ENCODE data around the gene GATAD1.
A peak's percentile ranks its signal among the peaks of the same experiment; 100 is the strongest.

Gene GATAD1

DNA sequence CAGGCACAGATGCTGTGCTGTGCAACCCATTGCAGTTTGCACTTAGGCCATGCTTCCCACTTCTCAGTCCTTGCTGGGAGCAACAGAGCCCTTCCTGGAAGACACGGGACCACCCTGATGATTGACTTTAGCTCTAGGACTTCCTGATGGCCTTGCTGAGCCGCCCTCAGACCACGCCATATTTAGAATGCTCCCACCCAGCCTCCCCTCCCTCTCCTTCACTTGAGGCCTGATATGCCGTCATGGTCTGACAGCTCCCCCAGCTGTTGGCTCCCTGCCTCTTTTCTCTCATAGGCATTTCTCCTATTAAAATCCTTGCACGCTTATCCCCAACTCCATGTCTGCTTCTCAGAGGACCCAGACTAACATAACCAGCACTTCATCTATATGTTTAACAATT is 29.4 kb upstream of the GATAD1 start:
- Histone ChIP-seq H3K27ac (no peak overlapping the region), H3K27me3 (ENCODE audit: insufficient read depth, low read depth, severe bottlenecking) (no peaks in the 10 kb centered on the region), H3K9me3 (ENCODE audit: severe bottlenecking) (no peaks in the 10 kb centered on the region), H3K36me3 (no peaks in the 10 kb centered on the region), H3K4me3 (ENCODE audit: low read depth, low read length) (no peak overlapping the region)
- TF ChIP-seq, protein P1, sequence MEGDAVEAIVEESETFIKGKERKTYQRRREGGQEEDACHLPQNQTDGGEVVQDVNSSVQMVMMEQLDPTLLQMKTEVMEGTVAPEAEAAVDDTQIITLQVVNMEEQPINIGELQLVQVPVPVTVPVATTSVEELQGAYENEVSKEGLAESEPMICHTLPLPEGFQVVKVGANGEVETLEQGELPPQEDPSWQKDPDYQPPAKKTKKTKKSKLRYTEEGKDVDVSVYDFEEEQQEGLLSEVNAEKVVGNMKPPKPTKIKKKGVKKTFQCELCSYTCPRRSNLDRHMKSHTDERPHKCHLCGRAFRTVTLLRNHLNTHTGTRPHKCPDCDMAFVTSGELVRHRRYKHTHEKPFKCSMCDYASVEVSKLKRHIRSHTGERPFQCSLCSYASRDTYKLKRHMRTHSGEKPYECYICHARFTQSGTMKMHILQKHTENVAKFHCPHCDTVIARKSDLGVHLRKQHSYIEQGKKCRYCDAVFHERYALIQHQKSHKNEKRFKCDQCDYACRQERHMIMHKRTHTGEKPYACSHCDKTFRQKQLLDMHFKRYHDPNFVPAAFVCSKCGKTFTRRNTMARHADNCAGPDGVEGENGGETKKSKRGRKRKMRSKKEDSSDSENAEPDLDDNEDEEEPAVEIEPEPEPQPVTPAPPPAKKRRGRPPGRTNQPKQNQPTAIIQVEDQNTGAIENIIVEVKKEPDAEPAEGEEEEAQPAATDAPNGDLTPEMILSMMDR (IDR thresholded peaks at IDR 0.05; ENCODE audit: low read depth, low read length), result peak; percentile 65
- peak; percentile 48 for DNase-seq

DNA sequence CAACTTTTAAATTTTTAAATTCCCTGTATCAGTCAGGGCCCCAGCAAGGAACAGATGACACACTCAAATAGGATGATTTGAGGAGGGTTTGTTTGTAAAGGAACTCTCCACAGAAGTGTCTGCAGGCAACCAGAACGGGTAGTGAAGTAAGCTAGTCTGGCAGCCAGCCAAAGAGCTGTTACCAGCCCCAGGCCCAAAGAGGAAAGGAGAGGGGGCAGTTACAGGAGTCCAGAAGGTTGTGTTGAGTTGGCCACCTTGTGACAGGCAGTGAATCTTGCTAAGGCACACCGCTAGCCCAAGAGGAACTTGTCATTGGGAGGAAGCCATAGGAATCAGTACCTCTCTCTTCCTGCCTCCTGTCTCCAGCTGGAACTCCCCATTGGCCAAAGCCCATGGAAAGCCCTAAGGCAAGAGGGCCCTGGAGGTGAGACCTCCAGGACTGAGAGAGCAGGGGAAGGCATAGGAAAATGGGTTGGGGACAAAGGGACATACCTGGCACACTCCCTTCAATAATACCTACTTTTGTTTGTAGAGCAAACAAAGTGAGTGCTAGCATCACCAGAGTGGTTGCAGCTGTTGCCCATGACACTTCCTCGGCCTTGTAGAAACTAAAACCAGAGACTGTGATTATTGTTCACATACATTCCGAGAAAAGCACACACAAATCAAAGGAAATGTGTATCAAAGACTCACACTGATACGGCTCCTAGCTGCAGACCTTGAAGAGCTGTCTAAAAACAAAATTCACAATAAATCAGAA is 25.4 kb upstream of the GATAD1 start:
- Histone ChIP-seq H3K4me3 (ENCODE audit: low read depth, low read length) (no peak overlapping the region), H3K36me3 (no peaks in the 10 kb centered on the region), H3K27ac (no peak overlapping the region), H3K27me3 (ENCODE audit: insufficient read depth, low read depth, severe bottlenecking) (no peaks in the 10 kb centered on the region), H3K9me3 (ENCODE audit: severe bottlenecking) (no peaks in the 10 kb centered on the region)
- no peak for DNase-seq
- TF ChIP-seq, protein P1 (IDR thresholded peaks at IDR 0.05; ENCODE audit: low read depth, low read length), result no peak

DNA sequence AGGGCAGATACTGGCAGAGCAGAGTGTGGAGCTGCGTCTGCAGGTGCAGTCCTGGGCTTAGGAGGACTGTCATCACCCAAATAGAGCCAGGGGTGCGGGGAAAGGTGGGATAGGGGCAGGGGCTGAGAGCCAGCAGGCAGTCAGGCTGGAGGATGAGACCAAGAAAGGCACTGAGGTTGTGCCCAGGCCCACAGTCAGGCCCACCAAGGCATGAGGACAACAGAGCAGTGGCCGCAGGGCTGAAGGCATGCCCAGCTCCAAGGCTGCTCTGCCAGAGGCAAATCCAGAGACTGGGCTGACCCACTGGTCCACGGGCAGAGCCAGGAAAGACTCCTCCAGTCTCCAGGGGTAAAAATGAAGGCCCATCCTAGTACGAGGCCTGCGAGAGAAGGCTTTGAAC is 24.4 kb upstream of the GATAD1 start:
- Histone ChIP-seq H3K4me3 (ENCODE audit: low read depth, low read length) (no peak overlapping the region), H3K27ac (no peak overlapping the region), H3K36me3 (no peaks in the 10 kb centered on the region), H3K9me3 (ENCODE audit: severe bottlenecking) (no peaks in the 10 kb centered on the region), H3K27me3 (ENCODE audit: insufficient read depth, low read depth, severe bottlenecking) (no peaks in the 10 kb centered on the region)
- no peak for DNase-seq
- TF ChIP-seq, protein P1 (IDR thresholded peaks at IDR 0.05; ENCODE audit: low read depth, low read length), result no peak

DNA sequence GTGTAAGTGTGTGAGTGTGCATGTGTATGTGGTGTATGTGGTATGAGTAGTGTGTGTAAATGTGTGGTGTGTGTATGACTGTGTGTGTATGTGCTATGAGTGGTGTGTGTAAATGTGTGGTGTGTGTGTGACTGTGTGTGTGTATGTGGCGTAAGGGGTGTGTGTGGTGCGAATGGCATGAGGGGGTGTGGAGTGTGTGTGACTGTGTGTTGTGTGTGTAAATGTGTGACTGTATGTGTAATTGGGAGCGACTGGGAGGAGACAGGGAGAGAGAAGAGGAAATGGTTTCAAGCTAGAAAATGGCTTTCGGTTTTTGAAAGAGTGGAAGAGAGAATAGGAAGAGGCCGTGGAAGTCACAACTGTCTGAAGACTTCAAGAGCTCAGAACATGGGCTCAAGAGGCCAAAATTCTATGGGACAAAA is 23.6 kb upstream of the GATAD1 start:
- H3K36me3 ChIP-seq, result no peaks in the 10 kb centered on the region
- no peak overlapping the region for H3K4me3 ChIP-seq (ENCODE audit: low read depth, low read length)
- TF ChIP-seq, protein P1 (IDR thresholded peaks at IDR 0.05; ENCODE audit: low read depth, low read length), result no peak
- DNase-seq, result no peak
- H3K27ac ChIP-seq, result peak overlapping the region; percentile 70; the same call in 1 of the 2 replicates
- H3K9me3 ChIP-seq (ENCODE audit: severe bottlenecking), result no peaks in the 10 kb centered on the region
- H3K27me3 ChIP-seq (ENCODE audit: insufficient read depth, low read depth, severe bottlenecking), result no peaks in the 10 kb centered on the region

DNA sequence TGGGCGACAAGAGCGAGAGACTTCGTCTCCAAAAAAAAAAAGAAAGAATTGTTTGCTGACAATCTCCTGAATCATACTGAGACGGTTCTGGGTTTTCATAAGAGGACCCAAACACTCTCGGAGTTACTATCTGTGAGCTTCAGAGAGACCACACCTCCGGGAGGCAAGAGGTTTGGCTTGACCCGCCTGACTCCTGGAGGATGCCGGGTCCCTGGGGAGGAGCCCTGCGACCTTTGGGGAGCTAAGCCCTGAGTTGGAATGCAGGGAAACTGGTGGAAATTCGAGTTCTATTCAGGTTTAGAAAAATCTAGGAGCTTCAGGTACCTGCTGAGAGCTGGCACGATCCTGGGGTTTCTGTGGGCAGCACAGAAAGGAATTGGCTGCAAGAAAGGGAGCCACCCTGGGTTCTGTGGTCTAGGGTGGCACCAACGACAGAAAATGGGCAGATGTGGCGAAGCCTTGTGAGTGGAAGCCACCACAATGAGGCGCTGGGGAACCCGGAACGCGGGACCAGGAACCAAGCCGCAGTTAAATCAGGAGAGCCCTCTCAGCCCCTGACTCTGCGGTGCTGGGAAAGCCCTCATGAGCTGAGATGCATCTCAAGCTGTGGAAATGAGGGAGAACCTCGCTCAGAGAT is 21.9 kb upstream of the GATAD1 start:
- H3K27ac ChIP-seq, result no peak overlapping the region
- no peaks in the 10 kb centered on the region for H3K27me3 ChIP-seq (ENCODE audit: insufficient read depth, low read depth, severe bottlenecking)
- TF ChIP-seq, protein P1 (IDR thresholded peaks at IDR 0.05; ENCODE audit: low read depth, low read length), result no peak
- H3K36me3 ChIP-seq, result no peaks in the 10 kb centered on the region
- H3K9me3 ChIP-seq (ENCODE audit: severe bottlenecking), result no peaks in the 10 kb centered on the region
- H3K4me3 ChIP-seq (ENCODE audit: low read depth, low read length), result no peak overlapping the region
- DNase-seq, result no peak

All from WERI-Rb-1 (cell line).